HG03175 (cell line): ENCODE results near the gene KRTAP4-3.
"Not testable (repeated sequence)": the region's sequence is repeated elsewhere in the genome, so short reads cannot be mapped to it uniquely, and the experiment has no call there.

ENCODE experiments used
- ATAC-seq: cut with Tn5 transposase; IDR thresholded peaks from one replicate; pipeline ENCODE4 v1.9.1; 2021; ENCODE audit warnings: mild to moderate bottlenecking, moderate library complexity; ENCODE audit not compliant: unreplicated experiment

Gene KRTAP4-3

DNA sequence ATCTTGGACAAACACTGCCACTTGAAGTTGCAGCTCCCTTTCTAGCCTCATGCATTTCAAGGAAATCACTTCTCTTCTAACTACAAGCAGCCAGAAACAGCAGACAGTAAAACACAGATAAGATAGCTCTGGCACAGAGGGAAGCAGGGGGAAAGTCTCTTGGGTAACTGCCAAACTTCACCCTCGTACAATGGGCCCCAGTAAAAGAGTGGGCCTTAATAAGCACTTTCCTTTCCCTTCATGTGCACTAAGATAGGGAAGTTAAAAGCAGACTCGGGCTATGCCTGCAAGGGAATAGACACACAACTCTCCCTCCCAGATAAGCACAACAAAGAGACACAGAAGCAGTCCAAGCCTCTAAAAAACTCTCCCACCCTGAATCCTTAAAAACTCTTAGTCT is 14.2 kb downstream of the KRTAP4-3 start:
- ATAC-seq, result no peak

DNA sequence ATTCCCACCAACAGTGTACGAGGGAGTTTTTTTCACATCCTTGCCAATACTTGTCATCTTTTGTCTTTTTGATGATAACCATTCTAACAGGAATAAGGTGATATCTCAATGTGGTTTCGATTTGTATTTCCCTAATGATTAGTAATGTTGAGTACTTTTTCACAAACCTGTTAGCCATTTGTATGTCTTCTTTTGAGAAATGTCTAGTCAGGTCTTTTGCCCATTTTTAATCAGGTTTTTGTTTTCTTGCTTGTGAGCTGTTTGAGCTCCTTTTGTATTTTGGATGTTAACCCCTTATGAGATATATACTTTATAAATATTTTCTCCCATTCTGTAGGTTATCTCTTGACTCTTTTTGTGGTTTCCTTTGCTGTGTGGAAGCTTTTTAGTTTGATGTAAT is 16.5 kb downstream of the KRTAP4-3 start:
- no peak for ATAC-seq

DNA sequence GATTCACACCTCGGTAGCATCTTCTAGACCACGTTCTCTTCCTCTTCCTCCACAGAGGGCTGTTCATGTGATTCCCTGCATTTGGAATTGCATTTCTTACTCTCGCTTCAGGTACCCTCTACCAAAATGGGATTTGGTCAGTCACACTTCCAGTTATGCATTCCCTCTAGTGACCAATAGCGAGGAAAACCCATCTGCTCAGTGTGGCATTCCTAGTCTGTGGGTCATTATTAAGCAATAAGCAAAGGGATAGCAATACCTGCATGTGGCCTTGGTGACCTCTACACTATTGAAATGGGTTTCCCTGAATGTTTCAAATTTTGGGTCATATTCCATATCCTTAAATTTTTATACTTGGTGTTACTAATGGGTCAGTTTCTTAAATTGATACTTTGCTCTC is 18.0 kb downstream of the KRTAP4-3 start:
- no peak for ATAC-seq

DNA sequence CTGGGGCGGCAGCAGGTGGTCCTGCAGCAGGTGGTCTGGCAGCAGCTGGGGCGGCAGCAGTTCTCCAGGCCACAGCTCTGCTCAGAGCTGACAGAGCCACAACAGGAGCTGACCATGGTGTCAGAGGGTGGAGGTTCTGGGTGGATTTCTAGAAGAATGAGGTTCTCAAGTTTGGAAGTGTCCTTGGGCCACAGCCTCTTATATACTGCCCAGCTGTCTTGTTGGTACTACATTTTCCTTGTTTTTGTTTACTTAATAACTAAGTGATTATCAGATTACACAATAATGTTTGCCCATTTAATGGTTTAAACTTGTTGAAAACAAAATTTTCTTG is 18.4 kb downstream of the KRTAP4-3 start, which contains the start of gene KRTAP4-5:
KRTAP4-5 (minus strand) TSS at position 174 of the 334 bp plus-strand sequence; CDS start at position 116, 58 bp downstream.
- ATAC-seq, result no peak

DNA sequence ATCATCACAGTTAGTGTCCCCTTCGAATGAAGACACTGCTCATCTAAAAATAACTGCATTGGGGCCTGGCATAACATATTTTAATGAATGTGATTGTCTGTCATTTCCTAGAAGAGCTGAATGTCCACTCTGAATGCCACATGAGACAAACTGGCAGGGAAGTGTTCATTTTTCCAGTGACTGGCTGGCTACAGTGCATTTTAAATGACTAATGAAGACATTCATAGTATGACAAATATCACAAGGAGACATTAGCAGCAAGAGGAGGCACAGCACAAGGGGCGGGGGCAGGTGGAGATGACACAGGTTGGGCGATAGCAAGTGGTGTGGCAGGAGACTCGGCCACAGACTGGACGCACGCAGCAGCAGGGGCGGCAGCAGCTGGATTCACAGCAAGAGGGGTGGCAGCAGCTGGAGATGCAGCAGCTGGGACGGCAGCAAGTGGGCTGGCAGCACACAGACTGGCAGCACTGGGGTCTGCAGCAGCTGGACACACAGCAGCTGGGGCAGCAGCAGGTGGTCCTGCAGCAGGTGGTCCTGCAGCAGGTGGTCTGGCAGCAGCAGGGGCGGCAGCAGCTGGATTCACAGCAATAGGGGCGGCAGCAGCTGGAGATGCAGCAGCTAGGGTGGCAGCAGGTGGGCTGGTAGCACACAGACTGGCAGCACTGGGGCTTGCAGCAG is 18.9 kb downstream of the KRTAP4-3 start:
- ATAC-seq, result not testable (repeated sequence)

DNA sequence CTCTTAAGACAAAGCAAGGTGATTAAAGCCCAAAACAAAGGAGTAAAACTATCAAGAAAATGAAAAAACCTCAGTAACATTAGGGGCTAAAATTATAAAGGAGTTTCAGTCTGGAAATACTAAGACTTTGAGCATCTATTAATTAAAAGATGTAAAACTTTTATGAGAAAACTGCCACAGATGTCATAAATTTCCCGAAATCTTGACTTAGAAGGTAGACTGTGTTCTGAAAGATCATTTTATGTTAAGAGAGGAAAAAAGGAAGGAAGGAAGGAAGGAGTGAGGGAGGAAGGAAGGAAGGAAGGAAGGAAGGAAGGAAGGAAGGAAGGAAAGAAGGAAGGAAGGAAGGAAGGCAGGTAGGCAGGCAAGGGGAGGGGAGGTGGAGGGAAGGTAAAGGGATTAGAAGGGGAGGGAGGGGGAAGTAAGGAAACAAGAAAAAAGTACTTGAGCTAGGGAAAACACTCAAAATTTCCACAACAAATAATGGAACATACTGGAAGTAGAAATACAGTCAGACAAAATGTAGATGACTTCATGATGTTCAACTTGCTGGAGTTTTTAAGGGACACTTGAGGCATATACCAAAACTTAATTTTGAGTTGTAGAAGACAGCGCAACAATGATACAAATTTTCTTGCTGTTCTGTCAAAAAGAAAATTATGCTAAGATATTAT is 20.4 kb downstream of the KRTAP4-3 start:
- ATAC-seq, result no peak

DNA sequence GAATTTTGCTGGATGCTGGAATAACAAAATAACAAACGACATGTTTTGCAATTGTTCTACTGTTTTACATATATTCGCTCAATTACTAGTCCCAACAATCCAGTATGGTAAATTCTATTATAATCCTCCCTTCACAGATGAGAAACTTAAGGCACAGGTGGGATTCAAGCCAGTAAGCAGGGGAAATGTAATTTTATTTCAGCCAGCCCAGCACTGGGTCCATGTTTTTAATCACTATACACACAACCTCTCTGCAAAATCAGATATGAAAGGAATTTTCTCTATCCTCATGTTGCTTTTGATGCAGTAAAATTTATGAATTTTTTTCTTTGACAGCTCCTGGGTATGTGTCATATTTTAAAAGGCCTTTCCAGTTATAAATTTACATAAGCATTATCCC is 22.8 kb downstream of the KRTAP4-3 start:
- no peak for ATAC-seq

DNA sequence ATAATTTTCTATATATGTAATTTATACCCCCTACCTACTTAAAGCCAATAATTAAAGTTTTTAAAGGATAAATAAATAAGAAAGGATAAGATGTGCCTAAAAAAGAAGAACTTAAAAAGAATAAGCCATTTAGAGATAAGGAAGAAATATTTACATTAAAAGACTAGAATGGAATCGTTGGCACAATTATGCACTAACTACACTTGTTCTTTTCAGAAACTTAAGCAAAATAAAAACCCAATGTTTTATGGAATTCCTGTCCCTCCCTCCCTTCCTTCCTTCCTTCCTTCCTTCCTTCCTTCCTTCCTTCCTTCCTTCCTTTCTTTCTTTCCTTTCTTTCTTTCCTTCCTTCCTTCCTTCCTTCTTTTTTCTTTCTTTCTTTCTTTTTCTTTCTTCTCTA is 23.2 kb downstream of the KRTAP4-3 start:
- ATAC-seq, result no peak

DNA sequence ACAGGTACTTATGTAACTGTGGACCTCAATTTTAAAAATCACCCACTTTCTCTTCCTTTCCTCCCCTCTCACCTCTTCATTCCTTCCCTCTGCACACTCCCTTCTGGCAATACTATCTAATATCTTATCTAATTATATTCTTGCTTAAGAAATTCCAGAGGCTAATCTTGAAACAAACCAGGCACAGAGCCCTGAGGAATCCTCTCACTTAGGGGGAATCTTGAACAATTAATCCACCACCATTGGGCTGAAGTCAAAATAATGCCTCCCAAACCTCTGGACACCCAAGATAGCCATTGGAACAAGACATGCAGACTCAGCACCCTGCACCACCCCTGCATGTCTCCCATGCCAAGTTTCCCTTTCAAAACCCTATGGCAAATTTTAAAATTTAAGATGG is 26.7 kb downstream of the KRTAP4-3 start:
- ATAC-seq, result no peak

DNA sequence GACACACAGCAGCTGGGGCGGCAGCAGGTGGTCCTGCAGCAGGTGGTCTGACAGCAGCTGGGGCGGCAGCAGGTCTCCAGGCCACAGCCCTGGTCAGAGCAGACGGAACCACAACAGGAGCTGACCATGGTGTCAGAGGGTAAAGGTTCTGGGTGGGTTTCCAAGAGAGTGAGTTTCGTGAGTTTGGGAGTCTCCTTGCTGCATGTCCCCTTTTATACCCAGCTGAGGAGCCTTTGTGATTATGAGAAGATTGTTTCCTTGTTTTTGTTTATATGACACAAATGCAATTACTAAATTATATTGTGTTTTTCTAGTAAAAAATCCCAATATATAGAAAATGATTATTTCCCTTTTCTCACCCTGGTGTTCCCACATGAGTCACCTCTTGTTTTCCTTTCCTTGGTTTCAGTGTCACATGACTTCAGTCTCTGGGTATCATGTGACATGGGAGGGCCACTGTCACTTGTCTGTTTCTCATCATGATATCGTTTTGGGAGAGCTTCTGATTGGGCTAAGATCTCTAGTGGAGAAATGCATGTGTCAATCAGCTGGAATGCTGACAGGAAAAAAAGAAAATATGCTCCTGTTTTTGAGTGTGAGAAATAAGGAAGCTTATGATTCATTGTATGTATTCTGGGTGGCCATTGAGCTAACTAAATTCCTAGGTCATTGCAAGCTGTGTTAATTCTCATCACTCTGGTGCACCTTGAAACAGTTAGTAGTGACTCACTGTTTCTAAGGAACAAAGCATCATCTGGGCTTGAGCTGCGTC is 27.5 kb downstream of the KRTAP4-3 start, which contains the start of gene KRTAP4-6:
KRTAP4-6 (minus strand) TSS at position 185 of the 772 bp plus-strand sequence; CDS start at position 128, 57 bp downstream.
- ATAC-seq, result no peak

DNA sequence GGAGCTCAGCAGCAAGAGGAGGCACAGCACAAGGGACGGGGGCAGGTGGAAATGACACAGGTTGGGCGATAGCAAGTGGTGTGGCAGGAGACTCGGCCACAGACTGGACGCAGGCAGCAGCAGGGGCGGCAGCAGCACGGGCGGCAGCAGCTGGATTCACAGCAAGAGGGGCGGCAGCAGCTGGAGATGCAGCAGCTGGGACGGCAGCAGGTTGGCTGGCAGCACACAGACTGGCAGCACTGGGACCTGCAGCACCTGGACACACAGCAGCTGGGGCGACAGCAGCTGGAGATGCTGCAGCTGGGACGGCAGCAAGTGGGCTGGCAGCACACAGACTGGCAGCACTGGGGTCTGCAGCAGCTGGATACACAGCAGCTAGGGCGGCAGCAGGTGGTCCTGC is 28.2 kb downstream of the KRTAP4-3 start:
- ATAC-seq, result not testable (repeated sequence)

DNA sequence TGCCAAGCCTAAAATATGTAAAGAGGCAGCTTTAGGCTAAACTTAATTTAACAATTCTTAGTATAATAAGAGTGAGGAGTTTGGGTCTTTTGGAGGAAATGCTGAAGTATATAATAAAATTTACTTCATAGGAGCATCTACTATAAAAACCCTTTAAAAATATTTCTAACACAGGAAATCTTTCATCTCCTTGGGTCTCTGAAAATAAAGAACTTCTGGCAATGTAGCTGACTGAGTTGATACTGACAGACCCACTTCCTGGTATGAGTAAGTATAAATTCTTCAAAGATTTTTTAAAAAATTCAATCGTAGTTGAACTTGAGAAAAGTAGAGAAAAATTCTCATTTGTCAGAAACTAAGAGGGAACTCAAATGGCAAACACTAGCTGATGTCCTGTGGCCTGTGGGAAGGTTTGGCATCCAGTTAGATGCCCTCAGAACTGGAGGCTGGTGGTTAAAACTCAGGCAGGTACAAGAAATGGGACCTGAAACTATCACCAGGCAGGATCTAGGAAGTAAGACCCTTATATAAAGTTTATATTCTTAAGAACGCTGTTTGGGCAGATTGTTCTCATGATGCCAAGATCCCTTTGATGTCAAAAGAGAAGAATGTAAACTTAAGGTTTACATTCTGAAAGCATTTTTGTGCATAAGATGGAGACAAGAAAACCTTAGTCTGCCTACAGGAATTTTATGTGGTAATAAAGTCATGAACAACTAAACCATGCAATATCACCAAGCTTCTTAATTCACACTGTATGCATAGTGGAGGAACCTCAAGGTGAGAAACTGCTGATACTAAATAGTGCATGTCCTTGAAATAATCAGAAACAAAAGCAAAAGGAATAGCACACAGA is 33.9 kb downstream of the KRTAP4-3 start:
- ATAC-seq, result no peak

DNA sequence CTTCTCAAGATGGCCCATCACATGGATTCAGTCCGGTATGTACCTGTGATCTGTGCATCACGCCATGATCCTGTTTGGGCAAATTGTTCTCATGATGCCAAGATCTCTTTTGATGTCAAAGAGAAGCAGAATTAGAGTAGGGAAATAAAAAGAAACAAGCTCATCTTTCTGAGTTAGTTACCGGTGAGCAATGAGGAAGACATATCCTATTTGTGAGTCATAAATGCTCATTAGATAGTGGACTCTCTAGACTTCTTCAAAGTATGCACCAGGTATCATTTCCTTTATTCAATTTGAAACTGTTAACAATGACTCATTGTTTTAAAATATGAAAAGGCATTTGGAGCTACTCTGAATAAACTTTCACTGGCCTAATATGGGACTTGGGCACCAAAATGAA is 36.0 kb downstream of the KRTAP4-3 start:
- ATAC-seq, result no peak

DNA sequence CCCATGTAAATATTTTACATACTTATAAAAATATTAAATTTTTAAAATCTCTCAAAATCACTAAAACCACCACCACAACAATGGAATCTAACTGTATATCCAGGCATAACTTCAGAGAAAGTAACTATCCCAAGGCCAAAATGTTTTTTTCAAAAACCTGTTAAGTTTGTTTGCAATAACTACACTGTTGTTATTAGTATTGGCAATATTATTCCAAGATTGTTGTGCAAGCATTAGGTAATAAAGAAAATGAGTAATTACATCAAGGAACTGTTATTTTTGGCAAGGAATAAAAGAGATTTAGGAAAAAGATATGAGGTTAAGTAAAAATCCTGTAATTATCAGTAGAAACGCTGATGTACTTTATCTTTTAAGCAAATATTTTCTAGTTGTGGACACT is 40.6 kb downstream of the KRTAP4-3 start:
- no peak for ATAC-seq

DNA sequence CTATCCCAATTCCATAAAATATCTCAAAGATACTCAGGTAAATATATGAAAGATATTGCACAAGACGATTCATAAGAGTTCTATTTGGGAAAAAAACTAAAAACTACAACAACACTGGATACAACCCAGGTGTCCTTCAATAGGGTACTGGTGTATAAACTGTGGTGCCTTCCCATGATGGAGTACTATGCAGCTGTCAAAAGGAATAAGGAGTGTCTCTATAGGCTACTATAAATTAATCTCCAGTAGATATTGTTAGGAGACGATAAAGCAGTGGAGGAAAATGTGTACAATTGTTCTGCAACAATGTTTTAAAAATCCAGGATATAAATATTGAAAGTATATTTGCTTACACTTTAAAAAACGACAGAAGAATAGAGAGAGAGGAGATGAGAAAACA is 41.6 kb downstream of the KRTAP4-3 start:
- no peak for ATAC-seq

DNA sequence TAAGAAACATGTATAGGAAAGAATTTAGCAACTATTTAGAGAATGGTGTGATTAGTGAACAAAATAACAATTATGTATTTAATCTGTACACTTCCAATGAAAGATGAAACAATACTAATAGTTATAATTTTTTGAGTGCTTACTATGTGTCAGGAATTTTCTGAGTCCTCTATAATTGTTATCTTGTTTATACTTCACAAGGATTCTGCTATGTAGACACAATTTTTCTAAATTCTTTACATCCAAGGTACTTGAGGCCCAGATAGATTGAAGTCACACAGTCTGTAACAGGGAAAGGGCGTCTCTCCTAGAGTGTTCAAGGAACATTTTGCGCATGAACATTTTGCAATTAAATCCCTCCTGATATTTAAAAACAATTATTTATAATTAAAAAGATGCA is 43.0 kb downstream of the KRTAP4-3 start:
- ATAC-seq, result no peak

DNA sequence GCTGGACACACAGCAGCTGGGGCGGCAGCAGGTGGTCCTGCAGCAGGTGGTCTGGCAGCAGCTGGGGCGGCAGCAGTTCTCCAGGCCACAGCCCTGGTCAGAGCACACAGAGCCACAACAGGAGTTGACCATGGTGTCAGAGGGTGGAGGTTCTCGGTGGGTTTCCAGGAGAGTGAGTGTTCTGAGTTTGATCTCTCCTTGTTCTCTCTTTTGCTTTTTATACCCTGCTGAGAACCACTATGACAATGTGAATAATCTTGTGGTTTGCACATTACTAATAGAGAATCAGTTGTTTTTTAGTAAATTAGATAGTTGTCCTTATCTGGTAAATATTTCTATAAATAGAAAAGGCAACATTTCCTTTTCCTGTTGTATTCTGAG is 44.0 kb downstream of the KRTAP4-3 start, which contains the start of gene KRTAP4-12:
KRTAP4-12 (minus strand) TSS at position 192 of the 381 bp plus-strand sequence; CDS start at position 132, 60 bp downstream.
- ATAC-seq, result not testable (repeated sequence)

DNA sequence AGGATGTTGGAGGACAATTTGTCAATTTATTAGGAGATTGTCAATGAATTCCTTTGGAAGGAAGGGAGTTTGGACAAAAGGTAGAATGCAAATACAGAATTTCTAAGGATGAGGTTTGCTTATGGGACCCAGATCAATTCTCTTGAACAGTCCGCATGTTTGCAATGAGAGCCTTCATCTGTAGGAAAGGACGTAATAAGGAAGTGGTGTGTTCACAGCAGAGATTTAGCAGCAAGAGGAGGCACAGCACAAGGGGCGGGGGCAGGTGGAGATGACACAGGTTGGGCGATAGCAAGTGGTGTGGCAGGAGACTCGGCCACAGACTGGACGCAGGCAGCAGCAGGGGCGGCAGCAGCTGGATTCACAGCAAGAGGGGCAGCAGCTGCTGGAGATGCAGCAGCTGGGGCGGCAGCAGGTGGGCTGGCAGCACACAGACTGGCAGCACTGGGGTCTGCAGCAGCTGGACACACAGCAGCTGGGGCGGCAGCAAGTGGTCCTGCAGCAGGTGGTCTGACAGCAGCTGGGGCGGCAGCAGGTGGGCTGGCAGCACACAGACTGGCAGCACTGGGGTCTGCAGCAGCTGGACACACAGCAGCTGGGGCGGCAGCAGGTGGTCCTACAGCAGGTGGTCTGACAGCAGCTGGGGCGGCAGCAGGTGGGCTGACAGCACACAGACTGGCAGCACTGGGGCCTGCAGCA is 44.6 kb downstream of the KRTAP4-3 start:
- not testable (repeated sequence) for ATAC-seq

DNA sequence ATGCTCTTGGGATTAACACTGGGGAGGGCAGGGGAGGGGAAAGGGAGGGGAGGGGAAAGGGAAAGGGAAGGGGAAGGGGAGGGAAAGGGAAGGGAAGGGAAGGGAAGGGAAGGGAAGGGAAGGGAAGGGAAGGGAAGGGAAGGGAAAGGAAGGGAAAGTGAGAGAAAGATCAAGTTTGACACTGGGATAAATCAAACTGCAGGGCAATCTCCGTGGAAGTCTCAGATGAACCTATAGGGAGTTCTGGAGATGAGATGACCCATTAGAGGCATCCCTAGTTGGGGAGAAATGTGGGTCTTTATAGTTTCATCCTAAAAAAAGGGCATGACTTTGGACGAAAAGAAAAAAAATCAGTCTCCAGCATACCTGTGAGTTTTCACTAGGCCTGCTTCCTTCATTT is 46.3 kb downstream of the KRTAP4-3 start:
- ATAC-seq, result no peak
